Stimulated activated CD8-positive, alpha-beta memory T cell treated with anti-CD3 and anti-CD28 coated beads, Interleukin-15, amount 100 ng/mL, for 48 hours (primary cell): ENCODE measurements around the gene HBZ.
"Not testable (repeated sequence)": the region's sequence is repeated elsewhere in the genome, so short reads cannot be mapped to it uniquely, and the experiment has no call there.

Experiments
- DNase-seq, 2 donors: peaks; one replicate each; pipeline ENCODE4 v3.0.0-alpha.2; 2020; ENCODE audit warnings: low read depth in 2 of 2

The HBZ gene

GRCh38 chr16:133716-134115, 18.7 kb upstream of the HBZ start:
- no peak for DNase-seq

GRCh38 chr16:138049-138417, 14.4 kb upstream of the HBZ start:
- peak in 1 of 2 donors; percentile 7 for DNase-seq

- DNase-seq, result no peak
Measured at GRCh38 chr16:140175-140857, 12.1 kb upstream of the HBZ start.

- DNase-seq, result no peak
Measured at GRCh38 chr16:142405-142967, 10.0 kb upstream of the HBZ start.

GRCh38 chr16:143047-143446, 9.4 kb upstream of the HBZ start:
- no peak for DNase-seq

GRCh38 chr16:143456-143855, 9.0 kb upstream of the HBZ start:
- DNase-seq, result no peak

- no peak for DNase-seq
Measured at GRCh38 chr16:144797-145252, 7.6 kb upstream of the HBZ start.

GRCh38 chr16:146646-147045, 5.8 kb upstream of the HBZ start:
- DNase-seq, result no peak

GRCh38 chr16:149024-149660, 3.3 kb upstream of the HBZ start:
- no peak for DNase-seq

GRCh38 chr16:153129-153521, 681 bp downstream of the HBZ start:
- not testable (repeated sequence) for DNase-seq

- DNase-seq, result not testable (repeated sequence)
Measured at GRCh38 chr16:153550-154216, 1.2 kb downstream of the HBZ start.

GRCh38 chr16:154217-155030, 2.0 kb downstream of the HBZ start:
- DNase-seq, result no peak

- DNase-seq, result no peak
Measured at GRCh38 chr16:155031-155398, 2.6 kb downstream of the HBZ start.

GRCh38 chr16:159136-159849, 6.8 kb downstream of the HBZ start:
- DNase-seq, result no peak

- DNase-seq, result not testable (repeated sequence)
Measured at GRCh38 chr16:160242-160641, 7.8 kb downstream of the HBZ start.

- DNase-seq, result no peak
Measured at GRCh38 chr16:160691-161190, 8.3 kb downstream of the HBZ start.

GRCh38 chr16:162271-162991, 10.0 kb downstream of the HBZ start:
- DNase-seq, result no peak

GRCh38 chr16:163139-163538, 10.7 kb downstream of the HBZ start:
- not testable (repeated sequence) for DNase-seq

- DNase-seq, result not testable (repeated sequence)
Measured at GRCh38 chr16:163696-164095, 11.3 kb downstream of the HBZ start.

GRCh38 chr16:164134-164823, 11.8 kb downstream of the HBZ start:
- not testable (repeated sequence) for DNase-seq
